Keratinocyte (primary cell): ENCODE results near the gene MADCAM1. TPM values are rescaled to one million over a fixed set of nuclear protein-coding genes. Genes with fewer than 3 reads are reported as not detected.

ENCODE experiments used
- DNase-seq: peaks from one replicate; pipeline ENCODE4 v3.0.0-alpha.2; 2011; ENCODE audit warnings: low read depth, missing footprints, low spot score
- FAIRE-seq: peaks from 2 replicates; lab custom pipeline; 2011; peaks lifted over from hg19 to GRCh38; lab: Jason Lieb, UNC
- H2AFZ ChIP-seq: 2 replicates; pipeline ENCODE4 v1.6.0; 2012; ENCODE audit warnings: low read length, control low read depth, inconsistent platforms; ENCODE audit not compliant: control insufficient read depth
- H3K27ac ChIP-seq: 2 replicates; pipeline ENCODE4 v1.5.1; 2011; ENCODE audit warnings: low read length; ENCODE audit not compliant: control insufficient read depth, insufficient read depth
- H3K27me3 ChIP-seq: 3 replicates; pipeline ENCODE4 v1.6.0; 2011; ENCODE audit warnings: low read length; ENCODE audit not compliant: control insufficient read depth, insufficient read depth; ENCODE audit errors: extremely low read depth
- H3K36me3 ChIP-seq, 2 experiments: 2 replicates in 1 of 2; 3 replicates in 1 of 2; pipeline ENCODE4 v1.5.1; 2011; ENCODE audit warnings: low read length in 2 of 2, mild to moderate bottlenecking in 1 of 2; ENCODE audit not compliant: control insufficient read depth in 2 of 2, insufficient read depth in 2 of 2; ENCODE audit errors: extremely low read depth in 1 of 2
- H3K4me1 ChIP-seq: 3 replicates; pipeline ENCODE4 v1.5.1; 2011; ENCODE audit warnings: low read length; ENCODE audit not compliant: control insufficient read depth, insufficient read depth; ENCODE audit errors: extremely low read depth
- H3K4me2 ChIP-seq: 3 replicates; pipeline ENCODE4 v1.6.0; 2011; ENCODE audit warnings: low read depth, low read length; ENCODE audit not compliant: control insufficient read depth, insufficient read depth; ENCODE audit errors: extremely low read depth
- H3K4me3 ChIP-seq, 3 experiments: fragments of 200-600 bp in 1 of 3; sonication (generic) in 1 of 3; 2 replicates in 2 of 3; 3 replicates in 1 of 3; pipeline ENCODE4 v1.5.1; 2011 to 2016; ENCODE audit warnings: low read length in 3 of 3, mild to moderate bottlenecking in 3 of 3, control low read depth in 2 of 3, inconsistent platforms in 1 of 3, low read depth in 1 of 3, mixed read lengths in 1 of 3, mixed run types in 1 of 3, moderate library complexity in 1 of 3; ENCODE audit not compliant: control insufficient read depth in 2 of 3, insufficient read depth in 2 of 3; ENCODE audit errors: extremely low read depth in 1 of 3
- H3K79me2 ChIP-seq: 2 replicates; pipeline ENCODE4 v1.6.0; 2012; ENCODE audit warnings: low read length; ENCODE audit not compliant: control insufficient read depth, insufficient read depth
- H3K9ac ChIP-seq: 3 replicates; pipeline ENCODE4 v1.6.0; 2011; ENCODE audit warnings: low read length; ENCODE audit not compliant: control insufficient read depth, insufficient read depth; ENCODE audit errors: extremely low read depth
- H3K9me1 ChIP-seq: 3 replicates; pipeline ENCODE4 v1.6.0; 2011; ENCODE audit warnings: low read length; ENCODE audit not compliant: control insufficient read depth, insufficient read depth; ENCODE audit errors: extremely low read depth
- H3K9me3 ChIP-seq: 2 replicates; pipeline ENCODE4 v1.5.1; 2012; ENCODE audit warnings: low read depth, low read length; ENCODE audit not compliant: control insufficient read depth
- H4K20me1 ChIP-seq: 3 replicates; pipeline ENCODE4 v1.6.0; 2011; ENCODE audit warnings: low read length; ENCODE audit not compliant: control insufficient read depth, insufficient read depth; ENCODE audit errors: extremely low read depth
- EZH2 ChIP-seq: IDR thresholded peaks from one replicate; pipeline ENCODE4 v1.6.1; 2012; ENCODE audit warnings: inconsistent platforms, mild to moderate bottlenecking, low read length, moderate library complexity
- dilution Hi-C: fragments of 300-500 bp; cut with MboI; formaldehyde crosslinking; loops from one replicate; pipeline ENCODE4 v1.7.0; 2020; ENCODE audit warnings: low sequenced_read_pairs; ENCODE audit not compliant: extremely low pct_ligation_motif_present
- polyA plus RNA-seq, 5 experiments: library from polyadenylated mRNA; depleted of rRNA in 3 of 5; stranded (reverse) in 3 of 5; stranded (forward) in 1 of 5; unstranded in 1 of 5; fragments of >200 nt; gene quantifications; 1 replicate in 1 of 5; 2 replicates in 3 of 5; 3 replicates in 1 of 5; pipeline versions ENCODE4 v1.2.1 to v1.2.3, GENCODE V29; 2011 to 2012; ENCODE audit warnings: missing spikeins in 2 of 5, low read depth in 1 of 5, low replicate concordance in 1 of 5
- TF ChIP-seq, protein P1 (sequence below), 3 experiments: IDR thresholded peaks in 1 of 3; conservative IDR thresholded peaks in 1 of 3; optimal IDR thresholded peaks in 1 of 3; 2 replicates in 2 of 3; 3 replicates in 1 of 3; pipeline versions ENCODE3 to v1.5.1; 2011; ENCODE audit warnings: low read length in 3 of 3, mild to moderate bottlenecking in 3 of 3, moderate library complexity in 2 of 3, control low read depth in 1 of 3, inconsistent platforms in 1 of 3; ENCODE audit not compliant: insufficient read depth in 2 of 3; ENCODE audit errors: extremely low read depth in 1 of 3

MADCAM1 gene
- polyA plus RNA-seq, 1 donor (not counting 4 experiments of a cell fraction or from before 2014, with no cell fraction given) = 0.05 TPM

DNA sequence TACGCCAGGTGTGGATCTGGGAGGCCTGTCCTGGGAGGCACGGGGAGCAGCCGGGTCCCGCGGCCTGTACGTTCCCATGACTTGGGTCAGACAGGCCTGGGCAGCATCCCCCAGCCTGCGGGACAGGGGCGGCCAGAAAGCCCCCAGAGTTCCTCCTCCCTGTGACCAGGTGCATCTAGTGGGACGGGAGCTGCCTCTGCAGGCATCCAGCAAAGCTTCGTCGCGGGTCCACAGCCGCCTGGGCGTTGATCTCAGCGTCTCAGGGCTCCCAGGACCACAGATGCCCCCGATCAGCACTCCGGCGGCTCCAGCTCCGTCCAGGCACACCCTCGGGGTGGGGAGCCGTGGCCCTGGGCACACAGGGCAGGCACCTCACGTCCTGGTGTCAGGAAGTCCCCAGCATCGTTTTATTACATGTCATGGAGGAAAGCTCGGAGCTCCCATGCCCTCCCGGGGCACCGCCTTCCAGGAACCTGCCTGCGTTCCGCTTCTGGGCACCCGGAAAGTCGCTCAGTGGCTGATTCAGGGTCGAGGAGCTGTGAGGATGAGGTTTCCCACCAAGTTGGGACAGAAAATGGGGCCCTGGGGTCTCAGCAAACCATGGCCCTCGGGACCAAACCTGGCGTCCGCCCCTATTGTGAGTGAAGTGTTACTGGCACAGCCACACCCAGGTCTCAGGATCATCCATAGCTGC lies 46.0 kb downstream of the MADCAM1 start:
- no peaks in the 10 kb centered on the region for H3K4me1 ChIP-seq
- H2AFZ ChIP-seq = no peak overlapping the region
- H3K9me3 ChIP-seq = no peaks in the 10 kb centered on the region
- peaks cover 3% of the 10 kb centered on the region for H3K79me2 ChIP-seq
- H3K4me2 ChIP-seq = no peak overlapping the region
- FAIRE-seq (no peak), DNase-seq (no peak)
- H3K27me3 ChIP-seq = no peaks in the 10 kb centered on the region
- no peaks in the 10 kb centered on the region for H3K9me1 ChIP-seq
- dilution Hi-C loops = no loop called here
- H3K36me3 ChIP-seq = peaks cover 9 to 17% of the 10 kb centered on the region in 2 experiments
- TF ChIP-seq EZH2 = no peak
- TF ChIP-seq, protein P1, sequence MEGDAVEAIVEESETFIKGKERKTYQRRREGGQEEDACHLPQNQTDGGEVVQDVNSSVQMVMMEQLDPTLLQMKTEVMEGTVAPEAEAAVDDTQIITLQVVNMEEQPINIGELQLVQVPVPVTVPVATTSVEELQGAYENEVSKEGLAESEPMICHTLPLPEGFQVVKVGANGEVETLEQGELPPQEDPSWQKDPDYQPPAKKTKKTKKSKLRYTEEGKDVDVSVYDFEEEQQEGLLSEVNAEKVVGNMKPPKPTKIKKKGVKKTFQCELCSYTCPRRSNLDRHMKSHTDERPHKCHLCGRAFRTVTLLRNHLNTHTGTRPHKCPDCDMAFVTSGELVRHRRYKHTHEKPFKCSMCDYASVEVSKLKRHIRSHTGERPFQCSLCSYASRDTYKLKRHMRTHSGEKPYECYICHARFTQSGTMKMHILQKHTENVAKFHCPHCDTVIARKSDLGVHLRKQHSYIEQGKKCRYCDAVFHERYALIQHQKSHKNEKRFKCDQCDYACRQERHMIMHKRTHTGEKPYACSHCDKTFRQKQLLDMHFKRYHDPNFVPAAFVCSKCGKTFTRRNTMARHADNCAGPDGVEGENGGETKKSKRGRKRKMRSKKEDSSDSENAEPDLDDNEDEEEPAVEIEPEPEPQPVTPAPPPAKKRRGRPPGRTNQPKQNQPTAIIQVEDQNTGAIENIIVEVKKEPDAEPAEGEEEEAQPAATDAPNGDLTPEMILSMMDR (optimal IDR thresholded peaks at IDR 0.05 in 1 of 3, IDR thresholded peaks at IDR 0.05 in 1 of 3, conservative IDR thresholded peaks at IDR 0.05 in 1 of 3; ENCODE audit: extremely low read depth in 1 of 3, insufficient read depth in 2 of 3, low read length in 3 of 3) = no peak
- no peak overlapping the region for H3K9ac ChIP-seq
- no peak overlapping the region for H3K4me3 ChIP-seq
- no peak overlapping the region for H3K27ac ChIP-seq
- H4K20me1 ChIP-seq = no peaks in the 10 kb centered on the region

DNA sequence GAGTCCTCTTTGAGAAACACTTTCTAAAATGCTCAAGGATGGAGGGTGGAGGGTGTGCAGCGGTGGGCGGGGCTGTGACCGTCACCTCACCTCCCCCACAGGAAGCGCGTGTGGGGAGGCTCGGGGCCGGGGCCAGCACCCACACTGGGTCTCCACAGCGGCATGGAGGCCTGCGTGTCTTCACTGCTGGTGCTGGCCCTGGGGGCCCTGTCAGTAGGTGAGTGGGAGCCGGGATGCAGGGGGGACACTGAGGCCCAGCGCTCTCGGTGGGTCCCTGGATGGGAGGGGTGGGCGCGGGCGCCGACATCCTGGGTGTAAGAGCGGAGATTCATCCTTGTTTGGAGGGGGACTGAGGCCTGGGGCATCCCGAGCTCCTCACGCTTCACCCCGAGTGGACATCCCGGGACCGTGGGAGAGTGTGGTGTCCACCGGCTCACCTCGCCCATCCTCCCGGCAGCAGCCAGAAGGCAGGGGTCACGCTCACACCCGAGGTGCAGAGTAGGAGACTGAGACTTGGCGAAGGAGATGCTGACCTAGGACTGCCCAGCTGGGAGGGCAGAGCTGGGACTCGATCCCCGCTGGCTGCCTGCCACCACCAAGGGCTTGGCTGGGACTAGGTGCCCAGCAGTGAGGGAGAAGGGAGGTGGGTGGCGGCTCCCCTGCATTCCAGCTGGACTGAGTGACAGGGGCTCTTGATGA lies 47.8 kb downstream of the MADCAM1 start, which contains the start of gene GZMM:
GZMM (plus strand) TSS at position 144 of the 699 bp plus-strand sequence; CDS start at position 163, 19 bp downstream.
- FAIRE-seq = no peak
- Histone ChIP-seq H3K4me3 (no peak within 1 kb of the TSS), H3K27me3 (no peaks in the 10 kb centered on the region), H3K9ac (no peak within 1 kb of the TSS), H4K20me1 (no peaks in the 10 kb centered on the region), H3K27ac (no peak within 1 kb of the TSS), H3K9me3 (no peaks in the 10 kb centered on the region), H3K9me1 (no peaks in the 10 kb centered on the region), H3K4me2 (no peak within 1 kb of the TSS), H2AFZ (no peak within 1 kb of the TSS), H3K4me1 (no peaks in the 10 kb centered on the region), H3K36me3 (peaks cover 5 to 12% of the 10 kb centered on the region in 2 experiments), H3K79me2 (no peaks in the 10 kb centered on the region)
- dilution Hi-C loops = no loop called here
- TF ChIP-seq, protein P1 (optimal IDR thresholded peaks at IDR 0.05 in 1 of 3, IDR thresholded peaks at IDR 0.05 in 1 of 3, conservative IDR thresholded peaks at IDR 0.05 in 1 of 3; ENCODE audit: extremely low read depth in 1 of 3, insufficient read depth in 2 of 3, low read length in 3 of 3) = no peak
- no peak for TF ChIP-seq EZH2
- no peak for DNase-seq
